Kidney (tissue), 14 donors: ENCODE results near the gene SIPA1L2. TPM values are rescaled to one million over a fixed set of nuclear protein-coding genes. Genes with fewer than 3 reads are reported as not detected.
A peak's percentile ranks its signal among the peaks of the same experiment; 100 is the strongest.

Experiments used
- DNase-seq, 5 donors: peaks; one replicate each; pipeline ENCODE4 v3.0.0-alpha.2; 2013 to 2020
- FAIRE-seq: peaks from 2 replicates; lab custom pipeline; 2012; peaks lifted over from hg19 to GRCh38; lab: Jason Lieb, UNC
- H3K27ac ChIP-seq, 2 donors: one replicate each; pipeline ENCODE4 v1.7.0; 2013; ENCODE audit warnings: low read depth in 2 of 2, low read length in 2 of 2, inconsistent platforms in 1 of 2
- H3K27me3 ChIP-seq: one replicate; pipeline ENCODE4 v1.7.1; 2013; ENCODE audit warnings: low read length, inconsistent platforms; ENCODE audit not compliant: control insufficient read depth, insufficient read depth
- H3K36me3 ChIP-seq, 3 donors: one replicate each; pipeline versions ENCODE4 v1.7.0 to v1.7.1; 2013; ENCODE audit warnings: low read length in 3 of 3, control low read depth in 1 of 3, inconsistent platforms in 1 of 3; ENCODE audit not compliant: insufficient read depth in 3 of 3, control insufficient read depth in 2 of 3
- H3K4me1 ChIP-seq, 3 donors: one replicate each; pipeline versions ENCODE4 v1.7.0 to v1.7.1; 2013; ENCODE audit warnings: low read length in 3 of 3, inconsistent platforms in 1 of 3, low read depth in 1 of 3; ENCODE audit not compliant: control insufficient read depth in 2 of 3, insufficient read depth in 2 of 3
- H3K4me3 ChIP-seq, 3 donors: one replicate each; pipeline versions ENCODE4 v1.7.0 to v1.8.1; 2013; ENCODE audit warnings: low read length in 3 of 3, control low read depth in 1 of 3, inconsistent platforms in 1 of 3
- H3K9ac ChIP-seq, 3 donors: one replicate each; pipeline versions ENCODE4 v1.7.0 to v1.7.1; 2013; ENCODE audit warnings: low read length in 3 of 3, control low read depth in 1 of 3, inconsistent platforms in 1 of 3
- H3K9me3 ChIP-seq, 3 donors: one replicate each; pipeline versions ENCODE4 v1.7.0 to v1.7.1; 2013; ENCODE audit warnings: low read length in 3 of 3, control low read depth in 1 of 3, inconsistent platforms in 1 of 3; ENCODE audit not compliant: control insufficient read depth in 2 of 3, insufficient read depth in 1 of 3
- intact Hi-C: fragments of 100-400 bp; cut with DNase I; formaldehyde crosslinking; loops from one replicate; pipeline ENCODE4 v1.11.1; 2022
- polyA plus RNA-seq: library from polyadenylated mRNA; stranded (reverse); fragments of 350-450 nt; fragmentation: Illumina TruSeq; extraction: RNeasy Lipid Tissue Mini Kit (QIAGEN cat#74804); gene quantifications from one replicate; pipeline ENCODE4 v1.2.3, GENCODE V29; 2014; ENCODE audit warnings: low read depth, low replicate concordance; ENCODE audit not compliant: insufficient read depth
- total RNA-seq: library from RNA; stranded (reverse); fragmentation: NEBNext Ultra II Directional; extraction: Animal tissue kit (Norgen Biotek cat#: 25700); gene quantifications from one replicate; pipeline ENCODE4 v1.2.1, GENCODE V29; 2021
- TF ChIP-seq, protein P1 (sequence below): IDR thresholded peaks from 3 replicates; pipeline ENCODE4 v1.5.1; 2012; ENCODE audit warnings: mild to moderate bottlenecking, moderate library complexity, borderline replicate concordance; ENCODE audit not compliant: insufficient read depth; ENCODE audit errors: extremely low read depth
- donor health status: control.
- donor health status: control.
- donor health status: control.
- donor health status: control.
- donor health status: control.
- donor health status: DM: yes; HTN: yes; CAD: no.
- donor health status: Normal renal cell carcinoma (clear cell type).

SIPA1L2 gene
- total and polyA plus RNA-seq, 2 donors from 2014 or later = 4.0 to 20.2 TPM

DNA sequence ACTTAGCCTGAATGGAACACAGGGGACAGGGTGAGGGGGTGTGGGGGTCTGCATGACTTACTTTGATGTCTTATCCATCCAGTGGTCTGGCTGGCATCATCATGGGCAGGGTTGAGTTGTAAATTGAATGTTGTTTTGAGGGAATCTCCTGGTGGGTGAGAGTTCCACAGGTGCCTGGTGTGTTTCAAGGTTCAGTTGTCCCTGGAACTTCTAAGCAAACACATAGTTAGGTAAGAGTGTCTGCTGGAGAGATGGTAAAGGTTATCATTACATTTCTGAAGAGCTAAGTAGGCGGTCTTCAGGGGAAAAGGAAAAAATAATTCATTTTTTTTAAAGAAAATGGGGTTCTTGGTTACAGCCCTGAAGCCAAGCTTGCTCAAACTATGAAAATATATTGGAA is 46.0 kb upstream of the SIPA1L2 start:
- DNase-seq (no peak), FAIRE-seq (no peak)
- no peak overlapping the region for H3K27ac ChIP-seq
- TF ChIP-seq, protein P1, sequence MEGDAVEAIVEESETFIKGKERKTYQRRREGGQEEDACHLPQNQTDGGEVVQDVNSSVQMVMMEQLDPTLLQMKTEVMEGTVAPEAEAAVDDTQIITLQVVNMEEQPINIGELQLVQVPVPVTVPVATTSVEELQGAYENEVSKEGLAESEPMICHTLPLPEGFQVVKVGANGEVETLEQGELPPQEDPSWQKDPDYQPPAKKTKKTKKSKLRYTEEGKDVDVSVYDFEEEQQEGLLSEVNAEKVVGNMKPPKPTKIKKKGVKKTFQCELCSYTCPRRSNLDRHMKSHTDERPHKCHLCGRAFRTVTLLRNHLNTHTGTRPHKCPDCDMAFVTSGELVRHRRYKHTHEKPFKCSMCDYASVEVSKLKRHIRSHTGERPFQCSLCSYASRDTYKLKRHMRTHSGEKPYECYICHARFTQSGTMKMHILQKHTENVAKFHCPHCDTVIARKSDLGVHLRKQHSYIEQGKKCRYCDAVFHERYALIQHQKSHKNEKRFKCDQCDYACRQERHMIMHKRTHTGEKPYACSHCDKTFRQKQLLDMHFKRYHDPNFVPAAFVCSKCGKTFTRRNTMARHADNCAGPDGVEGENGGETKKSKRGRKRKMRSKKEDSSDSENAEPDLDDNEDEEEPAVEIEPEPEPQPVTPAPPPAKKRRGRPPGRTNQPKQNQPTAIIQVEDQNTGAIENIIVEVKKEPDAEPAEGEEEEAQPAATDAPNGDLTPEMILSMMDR = no peak
- no peaks in the 10 kb centered on the region for H3K27me3 ChIP-seq
- no peak overlapping the region for H3K4me3 ChIP-seq
- H3K9me3 ChIP-seq = peaks cover 0 to 4% (median 3%) of the 10 kb centered on the region in 3 donors
- no peaks in the 10 kb centered on the region for H3K36me3 ChIP-seq
- H3K4me1 ChIP-seq = no peaks in the 10 kb centered on the region
- no peak overlapping the region for H3K9ac ChIP-seq
- intact Hi-C loops = no loop called here

DNA sequence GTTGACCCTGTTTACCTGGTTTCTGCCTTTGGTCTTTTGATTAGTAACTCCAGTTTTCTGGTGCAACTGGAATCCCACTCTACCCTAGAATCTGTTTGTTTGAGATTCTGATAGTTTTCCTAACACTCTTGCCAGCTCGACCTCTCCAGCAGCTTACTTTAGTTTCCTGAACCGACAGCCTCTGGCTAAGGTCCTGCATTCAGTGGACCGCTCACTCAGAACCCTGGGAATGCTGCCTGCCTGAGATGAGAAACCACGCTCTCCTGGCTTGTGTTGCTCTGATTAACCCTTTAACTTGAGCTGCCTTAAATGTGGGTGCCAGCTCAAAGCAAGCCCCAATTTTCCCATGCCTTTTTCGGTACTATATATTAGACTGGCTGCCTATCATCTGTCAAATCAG is 45.3 kb upstream of the SIPA1L2 start:
- Histone ChIP-seq H3K4me3 (no peak overlapping the region), H3K36me3 (no peaks in the 10 kb centered on the region), H3K9ac (no peak overlapping the region), H3K4me1 (no peaks in the 10 kb centered on the region), H3K27ac (no peak overlapping the region), H3K9me3 (no peaks in the 10 kb centered on the region), H3K27me3 (no peaks in the 10 kb centered on the region)
- DNase-seq = peak in 1 of 5 donors; percentile 31
- intact Hi-C loops = no loop called here
- no peak for FAIRE-seq
- TF ChIP-seq, protein P1 = no peak

DNA sequence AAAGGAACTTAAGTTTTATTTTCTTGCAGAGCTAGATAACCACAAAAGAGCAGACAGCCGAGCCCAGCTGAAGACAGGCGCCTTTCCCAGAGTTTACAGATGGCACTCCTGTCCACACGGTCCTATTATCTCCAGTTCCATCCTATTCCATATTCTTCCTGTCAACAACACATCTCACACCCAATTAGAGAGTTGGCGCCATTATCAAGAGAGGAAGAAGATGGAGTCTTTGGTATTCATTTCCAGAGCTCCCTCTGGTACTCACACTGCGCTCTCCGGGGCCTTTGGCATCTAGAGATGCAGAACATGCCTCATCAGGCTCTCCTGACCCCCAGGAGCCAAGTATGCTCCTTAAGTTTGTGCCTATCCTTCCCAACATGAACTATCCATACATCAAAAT is 43.3 kb upstream of the SIPA1L2 start:
- Histone ChIP-seq H3K27ac (no peak overlapping the region), H3K9ac (no peak overlapping the region), H3K4me1 (no peaks in the 10 kb centered on the region), H3K9me3 (no peaks in the 10 kb centered on the region), H3K36me3 (no peaks in the 10 kb centered on the region), H3K27me3 (no peaks in the 10 kb centered on the region), H3K4me3 (no peak overlapping the region)
- TF ChIP-seq, protein P1 = no peak
- no peak for DNase-seq
- FAIRE-seq = no peak
- intact Hi-C loops = no loop called here
